A673 (cell line): ENCODE measurements around the gene JMJD1C.

ENCODE experiments used
- CTCF ChIP-seq: fragments of 300-800, 200-600 bp; sonication (generic); conservative IDR thresholded peaks from 2 replicates; pipeline ENCODE4 v1.5.1; 2017; ENCODE audit warnings: low read depth, mild to moderate bottlenecking, antibody characterized with exemption, low read length, moderate library complexity, mixed read lengths
- EZH2 ChIP-seq: fragments of 200-600 bp; sonication (generic); IDR thresholded peaks from 2 replicates; pipeline ENCODE4 v1.6.1; 2017; ENCODE audit warnings: borderline replicate concordance, low read depth, mild to moderate bottlenecking, mixed read lengths, antibody characterized with exemption, low read length; ENCODE audit not compliant: poor library complexity, severe bottlenecking

DNA sequence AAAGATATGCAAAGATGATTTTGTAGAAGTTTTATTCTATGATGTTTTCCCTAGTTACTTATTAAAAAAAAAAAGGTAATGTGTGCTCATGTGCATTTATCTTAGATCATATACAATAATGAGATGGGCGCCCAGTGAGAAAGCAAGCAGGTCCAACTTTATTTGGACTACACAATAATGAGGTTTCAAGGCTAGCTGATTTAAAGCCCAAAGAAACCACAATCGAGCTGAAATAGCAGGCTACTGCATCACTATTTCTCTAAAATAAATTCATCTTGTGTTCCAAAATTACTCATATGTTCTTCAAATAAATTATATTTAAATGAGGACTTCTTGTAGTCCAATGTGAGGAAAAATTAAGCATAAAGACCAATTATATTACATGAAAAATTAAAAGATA lies 110.1 kb downstream of the JMJD1C start:
- TF ChIP-seq CTCF: no peak
- TF ChIP-seq EZH2: no peak
